HEK293T (cell line): ENCODE results near the gene TFAM.

Experiments
- CTCF ChIA-PET: fragments of 350-600 bp; formaldehyde crosslinking; extraction: SDS; loops from one replicate; lab custom pipeline; 2021; ENCODE audit warnings: antibody characterized with exemption, inconsistent platforms; lab: Yijun Ruan, JAX
- POLR2A ChIA-PET: fragments of 350-600 bp; formaldehyde crosslinking; extraction: SDS; loops from one replicate; lab custom pipeline; 2020; ENCODE audit warnings: antibody characterized with exemption, inconsistent platforms; lab: Yijun Ruan, JAX
- DNase-seq: peaks from one replicate; pipeline ENCODE4 v3.0.0; 2012; ENCODE audit warnings: mixed read lengths; ENCODE audit errors: extremely low spot score
- ARNT ChIP-seq: fragments of 450-650 bp; IDR thresholded peaks from 2 replicates; pipeline ENCODE4 v1.6.1; 2017; ENCODE audit warnings: mild to moderate bottlenecking
- BHLHE40 ChIP-seq: fragments of 450-650 bp; IDR thresholded peaks from 2 replicates; pipeline ENCODE4 v1.6.1; 2016; ENCODE audit warnings: mild to moderate bottlenecking, moderate library complexity, borderline replicate concordance
- CTBP1 ChIP-seq: fragments of 450-650 bp; IDR thresholded peaks from 2 replicates; pipeline ENCODE4 v1.6.1; 2016; ENCODE audit warnings: borderline replicate concordance
- ELF4 ChIP-seq: fragments of 450-650 bp; IDR thresholded peaks from 2 replicates; pipeline ENCODE4 v1.6.1; 2017; ENCODE audit warnings: antibody characterized with exemption
- FOXA1 ChIP-seq: fragments of 450-650 bp; IDR thresholded peaks from 2 replicates; pipeline ENCODE4 v1.6.1; 2016; ENCODE audit warnings: mild to moderate bottlenecking
- FOXK2 ChIP-seq: fragments of 450-650 bp; IDR thresholded peaks from 2 replicates; pipeline ENCODE4 v1.6.1; 2016; ENCODE audit warnings: mild to moderate bottlenecking
- FOXM1 ChIP-seq: fragments of 450-650 bp; IDR thresholded peaks from 2 replicates; pipeline ENCODE4 v1.6.1; 2017; ENCODE audit warnings: mild to moderate bottlenecking, borderline replicate concordance
- HDGF ChIP-seq: fragments of 450-650 bp; IDR thresholded peaks from 2 replicates; pipeline ENCODE4 v1.6.1; 2017; ENCODE audit warnings: antibody characterized with exemption, borderline replicate concordance
- L3MBTL2 ChIP-seq: fragments of 450-650 bp; conservative IDR thresholded peaks from 2 replicates; pipeline ENCODE4 v1.6.1; 2016; ENCODE audit warnings: mild to moderate bottlenecking
- LEF1 ChIP-seq: fragments of 450-650 bp; IDR thresholded peaks from 2 replicates; pipeline ENCODE4 v1.6.1; 2017; ENCODE audit warnings: mild to moderate bottlenecking, borderline replicate concordance
- NFRKB ChIP-seq: fragments of 450-650 bp; IDR thresholded peaks from 2 replicates; pipeline ENCODE4 v1.6.1; 2016; ENCODE audit warnings: mild to moderate bottlenecking, moderate library complexity
- SP1 ChIP-seq: fragments of 450-650 bp; IDR thresholded peaks from 2 replicates; pipeline ENCODE4 v1.6.1; 2017
- SUZ12 ChIP-seq: fragments of 450-650 bp; IDR thresholded peaks from 2 replicates; pipeline ENCODE4 v1.6.1; 2016; ENCODE audit warnings: mild to moderate bottlenecking
- TARDBP ChIP-seq: fragments of 450-650 bp; IDR thresholded peaks from 2 replicates; pipeline ENCODE4 v1.6.1; 2016
- ZNF384 ChIP-seq: fragments of 450-650 bp; IDR thresholded peaks from 2 replicates; pipeline ENCODE4 v1.6.1; 2016
- TF ChIP-seq, protein P1 (sequence below): fragments of 450-650 bp; IDR thresholded peaks from 2 replicates; pipeline ENCODE4 v1.6.1; 2016

TFAM gene

DNA sequence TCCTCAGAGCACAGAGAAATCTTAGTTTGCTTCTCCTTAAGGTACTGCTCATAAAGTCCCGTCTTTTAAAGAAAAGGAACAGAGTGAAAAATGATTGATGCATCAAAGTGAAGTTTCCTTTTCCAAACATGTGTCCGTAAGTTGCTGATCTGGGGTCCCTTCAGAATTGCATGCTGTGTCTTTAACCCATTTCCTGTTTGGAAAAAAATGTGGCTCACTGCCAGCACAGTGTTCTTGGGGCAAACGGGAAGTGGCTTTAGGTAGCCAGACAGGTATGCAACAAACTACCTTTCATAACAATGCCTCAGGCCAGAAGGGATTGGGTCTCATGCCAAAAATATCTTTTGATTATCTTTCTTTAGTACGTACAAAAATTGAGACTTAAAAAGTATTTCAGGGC is 50.9 kb downstream of the TFAM start:
- ChIA-PET POLR2A (no interaction called here), CTCF (no interaction called here)
- TF ChIP-seq SP1 = no peak
- no peak for TF ChIP-seq ZNF384
- TF ChIP-seq FOXK2 = no peak
- no peak for TF ChIP-seq CTBP1
- no peak for TF ChIP-seq LEF1
- TF ChIP-seq TARDBP = no peak
- TF ChIP-seq, protein P1, sequence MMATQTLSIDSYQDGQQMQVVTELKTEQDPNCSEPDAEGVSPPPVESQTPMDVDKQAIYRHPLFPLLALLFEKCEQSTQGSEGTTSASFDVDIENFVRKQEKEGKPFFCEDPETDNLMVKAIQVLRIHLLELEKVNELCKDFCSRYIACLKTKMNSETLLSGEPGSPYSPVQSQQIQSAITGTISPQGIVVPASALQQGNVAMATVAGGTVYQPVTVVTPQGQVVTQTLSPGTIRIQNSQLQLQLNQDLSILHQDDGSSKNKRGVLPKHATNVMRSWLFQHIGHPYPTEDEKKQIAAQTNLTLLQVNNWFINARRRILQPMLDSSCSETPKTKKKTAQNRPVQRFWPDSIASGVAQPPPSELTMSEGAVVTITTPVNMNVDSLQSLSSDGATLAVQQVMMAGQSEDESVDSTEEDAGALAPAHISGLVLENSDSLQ = no peak
- TF ChIP-seq NFRKB = no peak
- TF ChIP-seq ELF4 = no peak
- no peak for TF ChIP-seq L3MBTL2
- no peak for TF ChIP-seq BHLHE40
- TF ChIP-seq SUZ12 = no peak
- no peak for TF ChIP-seq ARNT
- TF ChIP-seq FOXM1 = no peak
- TF ChIP-seq FOXA1 = no peak
- no peak for TF ChIP-seq HDGF
- no peak for DNase-seq

DNA sequence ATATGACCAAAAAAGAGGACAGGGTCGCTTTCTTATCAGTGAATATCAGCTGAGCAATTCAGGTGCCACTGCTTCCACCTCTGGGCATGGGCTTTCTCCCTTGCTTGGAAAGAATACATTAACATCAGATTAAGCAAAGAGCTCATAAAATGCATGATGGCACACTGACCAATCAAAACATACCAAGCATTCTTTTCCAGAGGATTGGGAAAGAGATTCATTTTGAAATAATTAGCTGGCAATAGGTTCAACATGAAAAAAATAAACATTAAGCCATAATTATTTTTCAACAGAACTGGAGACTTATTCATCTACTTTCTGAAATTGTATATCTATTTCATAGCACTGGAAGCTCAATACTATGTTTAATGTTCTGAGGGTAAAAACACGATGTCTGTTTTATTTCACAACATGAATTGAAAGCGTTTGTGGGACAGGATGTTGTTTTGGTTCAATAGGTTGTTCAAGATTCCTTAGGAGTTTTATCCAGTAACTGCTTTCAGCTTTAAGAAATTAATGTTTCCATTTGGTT is 53.2 kb downstream of the TFAM start:
- TF ChIP-seq ARNT = no peak
- no peak for TF ChIP-seq SP1
- TF ChIP-seq, protein P1 = no peak
- no peak for TF ChIP-seq TARDBP
- no peak for TF ChIP-seq FOXK2
- TF ChIP-seq ELF4 = no peak
- TF ChIP-seq ZNF384 = no peak
- no peak for TF ChIP-seq HDGF
- no peak for TF ChIP-seq SUZ12
- no peak for TF ChIP-seq L3MBTL2
- no peak for TF ChIP-seq BHLHE40
- TF ChIP-seq NFRKB = no peak
- DNase-seq = no peak
- ChIA-PET POLR2A (no interaction called here), CTCF (no interaction called here)

DNA sequence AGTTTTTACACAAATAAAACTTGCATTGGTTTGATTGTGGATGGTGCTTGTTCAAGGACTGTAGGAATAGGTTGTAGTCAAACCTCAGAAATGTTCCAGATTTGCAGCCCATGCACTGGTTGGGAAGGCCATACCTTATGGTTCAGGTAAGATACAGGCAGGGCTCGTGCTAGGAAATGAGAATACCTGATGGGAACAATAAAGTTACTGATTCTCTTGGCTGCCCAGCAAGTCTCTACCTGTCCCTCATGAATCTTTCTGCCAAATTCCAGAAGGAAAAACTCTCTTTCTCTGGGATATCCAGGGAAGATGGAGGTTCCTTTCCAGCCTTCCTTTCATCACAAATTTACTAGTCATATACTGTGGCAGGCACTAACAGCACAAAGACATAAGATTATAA is 53.8 kb downstream of the TFAM start:
- CTCF ChIA-PET = no interaction called here
- TF ChIP-seq HDGF (no peak), NFRKB (no peak), ARNT (no peak), FOXA1 (no peak), ELF4 (no peak)
- DNase-seq = no peak
- POLR2A ChIA-PET = no interaction called here

DNA sequence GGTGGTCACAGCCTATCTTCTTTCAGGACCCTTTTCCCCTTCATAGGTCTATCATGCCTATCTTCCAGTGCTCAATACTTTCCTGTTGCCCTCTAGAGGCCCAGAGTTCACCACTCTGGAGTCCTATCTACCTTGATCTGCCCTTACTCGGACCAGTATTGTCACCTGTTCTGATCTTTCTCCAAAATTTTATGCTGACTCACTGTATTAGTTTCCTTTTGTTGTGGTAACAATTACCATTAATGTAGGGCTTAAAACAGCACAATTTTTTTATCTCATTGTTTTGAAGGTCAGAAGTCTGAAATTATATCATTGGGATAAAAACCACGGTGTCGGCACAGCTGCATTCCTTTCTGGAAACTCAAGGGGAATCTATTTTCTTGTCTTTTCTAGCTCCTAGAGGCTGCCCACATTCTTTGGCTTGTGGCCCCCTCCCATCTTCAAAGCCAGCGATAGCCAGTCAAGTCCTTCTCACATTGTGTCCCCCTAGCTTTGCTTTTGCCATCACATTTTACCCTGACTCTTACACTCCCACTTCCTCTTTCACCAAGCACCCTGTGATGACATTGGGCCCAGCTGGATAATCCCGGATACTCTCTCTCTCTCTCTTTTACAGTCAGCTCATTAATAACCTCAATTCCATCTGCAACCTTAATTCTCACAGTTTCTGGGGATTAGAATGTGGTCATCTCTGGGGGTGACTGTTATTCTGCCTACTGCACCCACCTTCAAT is 54.6 kb downstream of the TFAM start:
- DNase-seq = no peak
- POLR2A ChIA-PET = no interaction called here
- TF ChIP-seq SUZ12 (no peak), L3MBTL2 (no peak), LEF1 (no peak), TARDBP (no peak), FOXK2 (no peak), BHLHE40 (no peak), CTBP1 (no peak), HDGF (no peak), FOXM1 (no peak), ARNT (no peak), FOXA1 (no peak), ELF4 (no peak), SP1 (no peak)
- CTCF ChIA-PET = no interaction called here

DNA sequence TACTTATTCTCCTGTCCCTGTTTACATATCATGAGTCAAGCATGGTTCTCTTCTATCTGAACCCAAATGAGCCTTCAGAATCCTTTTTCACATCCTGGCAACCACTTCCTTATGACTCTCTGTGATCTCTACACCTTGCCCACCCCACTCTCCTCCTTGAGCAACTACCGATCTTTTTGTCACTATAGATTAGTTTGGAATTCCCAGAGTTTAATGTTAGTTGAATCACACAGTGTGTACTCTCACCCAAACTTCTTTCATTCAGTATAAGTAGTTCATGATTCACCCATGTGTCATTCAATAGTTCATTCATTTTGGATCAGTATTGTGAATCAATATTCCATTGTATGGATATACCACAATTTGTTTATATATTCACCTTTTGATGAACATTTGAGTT is 55.3 kb downstream of the TFAM start:
- no peak for DNase-seq
- CTCF ChIA-PET = no interaction called here
- POLR2A ChIA-PET = no interaction called here
- no peak for TF ChIP-seq BHLHE40
- TF ChIP-seq ELF4 = no peak
- TF ChIP-seq TARDBP = no peak
- TF ChIP-seq ARNT = no peak
- TF ChIP-seq FOXM1 = no peak
- TF ChIP-seq, protein P1 = no peak
- TF ChIP-seq LEF1 = no peak
- no peak for TF ChIP-seq ZNF384
- TF ChIP-seq SP1 = no peak
- no peak for TF ChIP-seq NFRKB
- TF ChIP-seq FOXK2 = no peak
- no peak for TF ChIP-seq FOXA1
- TF ChIP-seq SUZ12 = no peak
- TF ChIP-seq L3MBTL2 = no peak
- no peak for TF ChIP-seq HDGF
- no peak for TF ChIP-seq CTBP1

DNA sequence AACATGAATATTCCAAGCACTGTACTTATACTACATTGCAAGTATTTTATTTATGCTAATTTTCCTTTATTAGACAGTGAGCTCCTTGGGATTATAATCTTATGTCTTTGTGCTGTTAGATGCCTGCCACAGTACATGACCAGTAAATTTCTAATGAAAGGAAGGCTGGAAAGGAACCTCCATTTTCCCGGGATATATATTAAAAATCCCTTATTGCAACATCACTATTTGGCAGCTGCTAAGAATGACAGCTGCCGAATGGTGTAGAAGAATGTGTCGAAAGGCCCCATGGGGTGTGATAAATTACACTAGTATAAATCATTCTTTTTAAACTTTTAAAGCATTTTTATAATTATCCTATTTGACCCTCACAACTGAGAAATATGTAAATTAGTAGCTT is 59.1 kb downstream of the TFAM start:
- TF ChIP-seq, protein P1 = peak; percentile 75
- TF ChIP-seq ZNF384 = no peak

More for the DNA sequence above, 59.1 kb downstream of the TFAM start:
- no peak for DNase-seq
- ChIA-PET CTCF (no interaction called here), POLR2A (no interaction called here)
